OCI-LY1 (cell line): Measurements from ENCODE around the gene IQSEC1.

Source experiments
- CTCF ChIP-seq: fragments of 200-600 bp; sonication (generic), shearing (Covaris generic); IDR thresholded peaks from 2 replicates; pipeline ENCODE4 v1.5.1; 2017; ENCODE audit warnings: mild to moderate bottlenecking, antibody characterized with exemption, low read length, moderate library complexity, mixed read lengths
- EZH2 ChIP-seq: fragments of 200-600 bp; sonication (generic), shearing (Covaris generic); IDR thresholded peaks from 2 replicates; pipeline ENCODE4 v1.8.0; 2017; ENCODE audit warnings: borderline replicate concordance, mixed run types, mild to moderate bottlenecking, antibody characterized with exemption, low read length, moderate library complexity, mixed read lengths

DNA sequence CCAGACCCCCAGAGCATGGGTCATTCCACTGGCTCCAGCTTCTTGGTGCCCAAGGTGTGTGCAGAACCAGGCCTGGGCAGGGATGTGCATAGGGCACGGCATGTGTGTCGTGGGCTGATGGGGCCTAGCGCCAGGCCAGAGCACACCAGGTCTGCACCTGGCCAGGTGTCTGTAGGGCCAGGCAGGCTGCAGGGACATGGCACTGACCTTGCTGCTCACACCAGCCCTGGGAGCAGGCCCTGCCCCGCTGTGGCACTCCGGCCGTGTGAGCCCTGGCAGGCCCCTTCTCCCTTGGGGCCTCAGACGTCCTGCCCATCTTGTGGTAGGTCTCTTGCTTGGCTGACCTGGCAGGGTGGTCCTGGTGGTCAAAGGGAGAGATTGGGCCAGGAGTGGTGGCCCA is 147.6 kb downstream of the IQSEC1 start:
- no peak for TF ChIP-seq CTCF
- TF ChIP-seq EZH2: no peak
